DMS114 treated with DMSO at 0.1 percent for 48 hours (cell line): ENCODE results near the gene NUP93.

Experiments used
- DNase-seq: peaks from one replicate; lab custom pipeline; 2025; ENCODE audit not compliant: unreplicated experiment; lab: John Stamatoyannopoulos, UW

The NUP93 gene

DNA sequence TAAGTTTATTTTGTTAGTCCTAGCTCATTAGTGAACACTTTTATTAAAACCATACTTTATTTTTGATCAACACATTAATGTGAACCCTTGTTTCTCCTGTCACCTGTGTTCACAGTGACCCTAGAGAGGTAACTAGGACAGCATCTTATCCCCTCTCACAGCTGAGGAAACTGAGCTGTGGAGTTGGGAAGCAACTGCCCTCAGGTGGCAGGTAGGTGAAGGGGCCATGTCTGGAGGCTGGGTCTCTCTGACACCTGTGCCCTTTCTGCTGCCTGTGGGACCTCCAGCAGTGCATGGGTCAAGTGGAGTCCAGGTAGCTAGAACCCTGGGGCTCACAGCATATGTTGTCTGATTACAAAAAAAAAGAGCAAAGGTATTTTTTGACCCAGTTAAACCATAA lies 112.2 kb downstream of the NUP93 start:
- DNase-seq, result no peak

DNA sequence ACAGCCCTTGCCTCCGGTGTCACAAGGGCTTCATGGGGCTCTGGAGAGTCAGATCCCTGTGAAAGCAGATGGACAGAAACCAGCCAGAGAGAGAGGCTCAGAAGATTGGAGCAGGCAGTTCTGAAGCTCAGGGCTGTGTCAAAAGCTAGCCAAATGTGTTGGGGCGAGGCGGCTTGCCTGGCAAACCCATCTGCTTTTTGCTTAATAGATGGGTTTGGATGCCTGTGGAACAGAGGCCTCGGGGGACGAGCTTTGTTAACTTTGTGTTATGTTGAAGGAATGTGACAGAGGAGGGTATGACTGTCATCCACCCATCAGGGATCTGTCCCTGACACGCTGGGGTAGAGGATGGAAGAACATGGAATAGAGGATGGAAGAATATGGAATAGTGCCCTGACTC lies 114.1 kb downstream of the NUP93 start:
- no peak for DNase-seq

DNA sequence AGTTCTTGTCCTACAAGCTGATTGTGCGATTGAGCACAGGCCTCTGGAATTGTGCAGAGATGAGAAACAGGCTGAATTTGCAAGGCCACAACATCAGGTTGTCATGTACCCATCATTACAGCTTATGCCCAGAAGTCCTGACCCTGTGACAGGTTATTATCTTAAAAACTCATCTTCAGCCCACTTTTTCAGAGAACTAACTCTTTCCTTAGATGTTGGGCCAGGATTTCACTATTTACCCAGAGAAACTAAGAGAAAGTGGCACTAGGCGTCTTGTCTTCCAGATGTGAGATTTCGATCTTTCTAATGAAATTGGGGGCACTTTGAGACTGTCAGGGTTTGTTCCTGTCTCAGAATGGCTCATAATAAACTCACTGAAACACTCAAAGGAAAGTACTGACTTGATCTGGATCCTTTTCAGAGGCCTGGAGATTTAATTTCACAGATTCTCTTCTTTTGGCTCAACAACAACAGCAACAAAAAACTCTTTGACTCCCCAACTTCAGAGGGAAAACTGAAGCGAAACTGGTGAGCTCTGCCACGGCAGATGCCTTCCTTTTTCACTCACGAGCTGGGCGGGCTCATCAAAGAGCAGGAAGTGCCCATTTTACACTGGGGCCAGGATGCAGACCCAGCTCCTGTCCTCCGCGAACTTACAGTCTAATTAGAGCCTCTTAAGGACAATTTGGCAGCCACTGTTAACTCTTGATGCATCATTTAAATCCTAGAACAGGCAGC lies 117.4 kb downstream of the NUP93 start:
- no peak for DNase-seq

DNA sequence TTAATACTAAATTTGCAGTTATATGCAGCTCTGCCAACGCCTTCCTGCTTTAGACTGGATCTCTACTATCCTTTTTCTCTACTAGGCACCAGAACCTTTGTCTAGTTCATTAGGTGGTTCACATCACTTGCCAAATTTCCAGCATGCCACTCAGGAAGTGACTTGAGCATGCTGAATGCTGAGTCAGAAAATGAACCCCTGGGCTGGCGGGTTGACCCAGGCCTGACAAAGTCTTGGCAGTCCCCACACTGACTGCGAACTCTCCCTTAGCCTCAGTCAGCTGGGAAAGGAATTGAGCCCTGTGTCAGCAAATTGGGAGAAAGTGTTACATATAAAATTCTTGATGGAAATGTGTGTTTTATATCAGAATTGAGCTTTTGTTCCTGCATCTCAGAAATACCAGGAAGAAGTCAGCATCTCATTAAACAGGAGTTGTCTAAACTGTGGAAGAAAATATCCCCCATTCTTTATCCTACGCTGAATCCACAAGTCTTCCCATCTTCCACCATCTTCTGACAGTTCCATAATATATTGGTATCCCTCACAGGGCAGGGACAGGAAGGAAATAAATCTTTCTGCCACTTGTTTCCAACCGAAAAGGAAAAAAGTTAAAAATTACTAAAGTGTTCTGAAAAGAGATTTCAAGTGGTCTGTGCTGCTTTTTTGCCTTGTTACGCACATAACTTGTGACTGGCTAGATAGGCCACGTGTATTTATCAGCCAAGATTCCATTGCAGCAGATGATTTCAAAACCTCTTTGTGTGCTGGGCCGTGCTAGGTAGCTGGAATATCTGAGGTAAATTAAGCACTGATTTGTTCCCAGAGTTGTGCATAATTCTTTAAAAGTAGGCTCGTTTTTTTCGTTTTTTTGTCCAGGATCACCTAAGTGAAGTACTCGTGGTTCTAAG lies 118.4 kb downstream of the NUP93 start:
- no peak for DNase-seq

DNA sequence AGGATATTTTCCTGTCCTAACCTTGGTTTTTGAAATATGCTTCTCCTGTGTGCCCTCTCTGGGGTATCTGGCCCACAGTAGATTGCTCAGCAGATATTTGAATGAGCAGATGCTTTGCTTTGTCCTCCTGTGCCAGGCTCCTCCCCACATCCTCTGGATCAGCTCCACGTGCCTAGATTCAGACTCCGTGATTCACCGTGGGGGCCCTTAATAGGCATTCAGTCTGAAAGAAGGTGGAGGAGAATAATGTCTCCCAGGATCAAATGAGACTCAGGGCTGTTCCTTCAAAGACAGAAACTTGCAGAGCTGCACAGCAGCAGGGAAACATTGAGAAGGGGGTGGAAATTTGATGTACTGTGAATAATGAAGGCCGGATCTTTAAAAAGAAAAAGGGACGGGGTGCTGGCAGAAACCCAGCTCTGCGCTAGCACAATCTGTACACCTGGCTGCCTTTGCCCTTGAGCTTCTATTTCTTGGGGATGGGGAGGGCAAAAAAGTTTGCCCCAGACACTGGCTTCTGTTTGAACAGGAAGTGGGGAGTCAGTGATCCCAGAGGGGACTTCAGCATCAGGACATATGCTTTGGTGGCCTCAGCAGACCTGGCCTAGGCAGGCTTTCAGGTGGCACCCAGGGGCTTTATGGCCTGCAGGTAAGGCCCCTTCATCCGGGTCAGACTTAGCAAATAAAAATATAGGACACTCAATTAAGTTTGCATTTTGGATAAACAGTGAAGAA lies 119.2 kb downstream of the NUP93 start:
- no peak for DNase-seq

DNA sequence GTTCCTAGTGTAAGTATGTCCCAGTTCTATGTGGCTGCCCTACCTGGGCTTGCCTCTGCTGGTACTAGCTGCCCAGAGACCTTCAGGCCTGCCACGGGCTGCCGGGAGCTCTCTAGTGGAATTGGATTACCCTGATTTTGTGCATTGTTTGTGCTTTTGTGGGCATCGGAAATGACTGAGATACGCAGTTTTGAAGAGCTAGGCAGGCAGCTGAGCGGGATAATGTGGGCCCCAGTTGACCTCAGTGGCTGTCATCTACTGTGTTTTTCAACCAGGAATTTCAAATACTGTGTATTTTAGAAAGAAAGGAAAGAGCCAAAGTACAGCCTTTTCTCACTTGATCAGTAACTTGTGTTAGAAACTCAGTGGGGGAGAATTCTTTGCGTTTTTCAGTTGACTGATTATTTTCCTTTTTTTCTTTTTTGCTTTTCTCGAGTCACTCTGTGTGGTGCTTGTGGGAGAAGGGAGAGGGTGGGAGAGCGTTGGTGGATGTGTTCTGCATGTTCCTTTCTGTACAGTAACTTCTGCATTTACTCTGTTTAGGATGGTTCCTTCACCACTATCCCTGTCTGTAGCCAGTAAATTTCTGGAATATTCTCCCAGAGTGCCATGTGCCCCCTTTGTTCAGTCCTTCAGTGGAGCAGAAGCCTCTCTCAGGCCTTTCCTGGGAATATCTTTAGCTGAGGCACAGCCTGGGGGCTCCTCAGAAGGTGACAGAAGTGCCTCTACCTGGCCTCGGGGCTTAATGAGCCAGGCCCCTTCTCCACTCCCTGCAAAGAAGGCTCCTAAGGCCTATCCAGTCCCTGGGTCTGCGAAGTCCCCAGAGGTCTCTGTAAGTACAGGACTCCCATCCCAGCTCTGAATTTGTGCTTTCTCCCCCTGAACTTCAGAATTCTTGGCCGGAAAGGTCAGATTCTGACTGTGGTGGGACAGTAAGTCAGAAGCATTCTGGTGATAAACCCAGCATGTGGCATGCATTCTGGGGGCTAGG lies 120.1 kb downstream of the NUP93 start:
- DNase-seq, result no peak

DNA sequence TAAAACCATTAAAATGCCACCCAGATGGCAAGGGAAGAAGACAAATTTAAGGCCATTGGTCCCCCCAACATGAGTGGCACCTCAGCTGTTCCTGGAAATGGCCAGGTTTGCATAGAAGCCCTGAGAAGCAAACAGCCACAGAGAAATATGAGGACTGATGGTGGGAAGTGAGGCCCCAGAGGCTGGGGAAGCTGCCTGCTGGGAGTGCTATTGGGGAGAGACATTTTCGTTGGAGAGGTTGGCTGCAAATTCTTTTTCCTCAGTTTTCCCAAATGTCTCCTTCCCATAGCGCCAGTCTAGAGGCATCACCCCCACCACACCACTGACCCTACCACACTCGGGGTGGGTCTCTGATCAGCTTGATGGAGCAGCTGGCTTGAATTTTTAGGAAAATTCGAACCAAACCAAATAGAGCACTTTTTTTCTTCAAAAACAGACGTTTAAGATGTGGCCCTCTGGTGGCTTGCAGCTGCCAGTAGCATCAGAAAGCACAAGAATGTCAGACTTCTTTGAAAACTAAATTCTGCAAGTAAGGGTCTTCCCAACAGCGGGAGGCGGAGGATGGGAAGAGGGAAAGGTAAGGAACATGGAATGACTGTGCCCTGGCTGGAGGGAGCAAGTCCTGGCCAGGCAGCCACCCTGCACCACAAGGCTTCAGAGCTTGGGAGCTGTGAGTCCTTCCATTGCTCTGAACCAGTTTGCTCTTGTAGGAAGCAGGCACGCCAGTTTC lies 121.9 kb downstream of the NUP93 start:
- DNase-seq, result peak; percentile 32

DNA sequence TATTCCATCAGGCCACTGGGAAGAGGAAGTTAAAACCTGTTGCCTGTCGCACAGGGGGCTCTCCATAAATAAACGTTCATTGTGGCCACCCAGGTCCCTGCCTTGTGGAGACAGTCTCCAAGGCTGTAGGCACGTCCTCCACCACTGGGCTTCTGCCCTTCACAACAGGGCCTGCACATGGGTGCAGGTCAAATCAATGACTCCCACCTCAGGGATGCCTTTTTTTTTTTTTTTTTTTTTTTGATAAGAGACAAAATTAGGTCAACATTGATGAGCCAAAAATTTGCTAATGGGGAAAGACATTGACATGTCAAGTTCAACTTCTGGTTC lies 122.4 kb downstream of the NUP93 start:
- no peak for DNase-seq

DNA sequence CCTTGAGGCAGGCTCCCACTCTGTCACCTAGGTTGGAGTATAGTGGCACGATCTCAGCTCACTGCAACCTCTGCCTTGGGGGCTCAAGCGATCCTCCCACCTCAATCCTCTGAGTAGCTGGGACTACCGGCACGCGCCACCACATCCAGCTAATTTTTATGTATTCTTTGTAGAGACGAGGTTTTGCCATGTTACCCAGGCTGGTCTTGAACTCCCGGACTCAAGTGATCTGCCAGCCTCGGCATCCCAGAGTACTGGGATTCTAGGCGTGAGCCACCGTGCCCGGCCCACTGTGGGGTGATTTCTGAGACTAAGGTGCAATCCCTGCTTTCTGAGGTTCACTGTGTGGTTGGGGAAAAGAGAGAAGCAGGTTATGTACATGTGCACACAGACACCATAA lies 123.0 kb downstream of the NUP93 start:
- no peak for DNase-seq

DNA sequence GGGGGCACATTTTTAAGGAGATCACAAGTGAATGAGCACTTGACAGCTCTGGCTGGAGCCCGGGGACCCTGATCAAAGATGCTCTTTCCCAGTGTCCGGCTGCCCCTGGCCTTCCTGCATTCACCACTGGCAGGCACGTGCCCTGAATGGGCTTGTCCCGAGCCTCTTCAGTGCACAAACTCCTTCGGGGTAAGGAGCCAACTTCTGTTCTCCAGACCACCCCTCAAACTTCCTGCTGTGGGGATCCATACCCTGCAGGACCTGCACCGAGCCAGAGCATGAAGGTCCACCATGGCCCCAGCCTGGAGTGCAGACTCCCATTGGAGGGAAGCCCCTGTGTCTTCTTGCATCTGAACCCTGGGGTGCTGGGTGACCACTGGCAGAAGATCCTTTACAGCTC lies 125.3 kb downstream of the NUP93 start:
- no peak for DNase-seq

DNA sequence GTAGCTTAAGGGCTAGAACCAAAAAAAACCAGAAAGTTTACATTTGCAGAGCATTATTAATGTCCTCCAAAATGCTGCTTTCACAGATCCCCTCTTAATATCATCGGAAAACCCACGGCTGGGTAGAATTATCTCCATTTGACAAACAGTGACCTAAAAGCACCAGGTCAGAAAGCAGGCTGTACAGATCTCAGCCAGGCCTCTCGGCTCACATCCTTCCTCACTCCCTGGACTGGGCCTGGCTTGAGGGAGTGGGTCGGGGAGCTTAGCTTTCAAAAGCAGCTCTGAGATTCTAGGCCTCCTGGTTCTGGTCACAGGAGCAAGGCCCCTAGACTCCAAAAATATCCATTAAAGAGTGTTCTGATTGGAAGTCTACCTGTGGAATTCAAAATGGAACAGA lies 126.0 kb downstream of the NUP93 start:
- DNase-seq, result no peak

DNA sequence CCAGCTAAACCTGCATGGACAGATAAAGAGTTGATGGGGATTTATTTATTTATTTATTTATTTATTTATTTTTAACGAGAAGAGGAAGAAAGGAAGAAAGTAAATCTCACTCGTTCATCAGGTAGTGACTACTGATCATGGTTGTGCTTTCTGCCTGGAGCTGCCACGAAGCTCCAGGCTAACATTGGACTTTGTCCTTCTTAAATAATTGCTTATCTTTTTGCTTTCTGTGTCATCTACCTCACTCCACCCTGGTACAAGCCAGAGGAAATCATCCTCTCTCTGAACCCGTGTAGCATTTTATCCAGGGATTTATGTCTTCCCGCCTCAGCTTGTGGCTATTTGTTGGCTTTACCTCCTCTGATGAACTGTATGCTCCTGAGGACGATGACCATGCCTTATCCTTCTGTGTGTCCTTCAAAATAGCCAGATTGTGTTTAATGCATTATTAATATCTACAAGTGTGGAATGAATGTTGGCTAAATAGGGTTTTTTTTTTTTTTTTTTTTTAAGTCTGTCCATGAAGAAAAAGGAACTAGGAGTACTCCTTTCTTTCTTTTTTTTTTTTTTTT lies 127.0 kb downstream of the NUP93 start:
- DNase-seq, result no peak

DNA sequence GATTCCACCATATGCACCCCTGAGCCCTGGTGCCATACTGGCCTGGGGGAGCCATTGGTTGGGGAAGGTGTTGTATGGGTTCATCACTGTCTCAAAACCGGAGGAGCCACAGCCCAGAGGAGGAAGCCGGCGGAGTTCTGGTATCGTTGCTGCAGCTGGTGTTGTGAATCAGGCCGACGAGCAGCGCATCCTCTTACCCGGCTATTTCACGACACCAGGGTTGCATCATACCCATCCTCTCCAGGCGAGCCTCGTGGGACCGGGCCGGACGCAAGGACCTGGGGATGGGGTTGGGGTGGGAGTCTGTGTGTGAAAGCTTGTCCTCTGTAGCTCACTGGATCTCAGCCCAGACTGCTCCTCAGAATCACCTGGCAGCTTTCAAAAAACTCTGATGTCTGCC lies 128.4 kb downstream of the NUP93 start:
- DNase-seq, result no peak

DNA sequence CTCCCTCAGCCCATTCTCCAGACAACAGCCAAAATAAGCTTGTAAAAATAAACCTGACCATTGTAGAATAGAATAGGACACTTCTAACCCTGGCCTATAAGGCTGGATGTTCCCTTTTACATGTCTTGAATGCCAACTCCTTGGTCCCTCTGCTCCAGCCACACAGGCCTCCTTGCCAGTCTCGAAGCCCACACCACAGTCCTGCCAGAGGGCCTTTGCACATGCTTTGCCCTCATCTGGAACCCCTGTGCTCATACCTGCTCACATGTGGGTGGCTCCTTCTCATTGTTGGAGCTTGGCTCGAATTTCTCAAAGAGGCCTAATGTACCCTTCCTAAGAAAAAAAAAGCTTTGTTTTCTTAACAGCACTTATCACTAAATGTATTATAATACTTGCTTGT lies 129.7 kb downstream of the NUP93 start:
- DNase-seq, result no peak

DNA sequence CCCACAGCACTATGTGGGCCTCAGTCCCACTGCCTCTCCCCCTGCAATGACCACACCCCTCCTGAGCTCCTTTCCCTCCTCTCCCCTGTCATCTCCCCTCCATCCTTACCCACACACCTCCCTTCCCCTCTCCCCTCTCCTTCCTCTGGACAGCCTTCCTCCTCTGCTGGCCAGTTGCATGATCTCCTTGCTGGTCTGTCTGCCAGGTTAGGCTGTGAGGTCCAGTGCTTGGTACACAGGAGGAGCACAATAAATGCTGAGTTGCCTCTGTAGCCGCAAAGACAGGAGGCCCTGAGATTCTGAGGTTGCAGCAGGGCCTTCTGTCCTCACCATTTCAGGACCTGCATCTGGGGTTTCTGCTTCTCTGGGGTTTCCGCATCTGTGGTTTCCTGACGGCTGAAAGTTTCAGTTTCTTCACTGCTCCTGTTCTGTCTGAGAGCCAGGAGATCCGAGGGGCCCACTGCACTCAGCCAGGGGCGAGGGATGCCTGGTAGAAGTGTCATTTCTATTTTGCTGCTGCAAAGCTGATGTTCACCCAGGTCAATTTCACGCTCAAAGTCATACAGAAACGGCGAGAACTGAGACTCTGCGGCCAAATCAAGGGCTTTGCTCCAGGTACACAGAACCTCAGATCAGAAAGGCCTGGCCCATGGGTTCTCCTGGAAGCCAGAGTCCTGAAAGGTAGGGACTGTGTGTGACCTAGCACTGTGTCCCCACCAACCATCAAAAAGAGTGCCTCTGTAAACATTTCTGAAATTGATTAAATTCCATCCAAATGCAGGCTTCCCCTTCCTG lies 130.5 kb downstream of the NUP93 start:
- no peak for DNase-seq

DNA sequence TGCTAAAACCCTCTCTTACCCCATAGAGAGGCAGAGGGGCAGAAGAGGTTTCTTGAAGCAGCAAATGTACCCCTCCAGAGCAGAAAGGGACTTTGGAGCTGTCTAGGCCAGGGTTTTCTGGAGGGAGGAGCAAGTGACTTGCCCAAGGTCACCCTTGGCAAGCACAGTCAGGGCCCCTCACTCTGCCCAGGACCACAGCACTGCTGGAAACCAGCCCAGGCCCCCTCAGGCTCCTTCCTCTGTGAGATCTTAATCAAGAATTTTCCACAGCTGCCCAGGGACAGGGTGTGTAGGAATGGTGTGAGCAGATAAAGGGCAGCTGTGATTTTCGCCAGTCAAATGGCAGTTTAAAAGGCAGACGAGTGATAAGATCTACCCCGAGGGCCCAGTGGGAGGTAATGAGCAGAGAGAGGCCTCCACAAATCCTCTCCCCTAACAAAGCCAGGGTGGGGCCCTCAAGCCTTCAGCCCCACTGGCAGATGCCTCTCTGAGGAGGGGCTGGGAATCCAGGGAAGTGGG lies 131.2 kb downstream of the NUP93 start:
- DNase-seq, result no peak

DNA sequence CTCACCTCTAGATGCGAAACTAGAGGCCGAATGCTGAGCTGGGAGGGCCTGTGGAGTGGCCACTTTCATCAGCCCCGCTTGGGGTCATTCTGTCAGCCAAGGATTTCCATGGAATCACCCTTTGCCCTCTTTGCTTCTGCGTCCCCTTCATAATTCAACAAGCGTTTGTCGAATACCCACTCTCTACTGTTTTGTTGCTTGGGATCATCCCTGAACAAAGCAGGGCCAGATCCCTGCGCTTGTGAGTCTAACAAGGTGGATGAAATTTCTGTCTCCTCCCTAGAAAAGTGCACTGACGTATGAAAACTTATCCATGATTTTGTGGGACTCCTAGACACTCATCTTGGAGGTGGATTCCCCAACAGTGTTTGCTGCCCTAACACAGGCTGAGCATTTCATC lies 131.8 kb downstream of the NUP93 start:
- DNase-seq, result no peak

DNA sequence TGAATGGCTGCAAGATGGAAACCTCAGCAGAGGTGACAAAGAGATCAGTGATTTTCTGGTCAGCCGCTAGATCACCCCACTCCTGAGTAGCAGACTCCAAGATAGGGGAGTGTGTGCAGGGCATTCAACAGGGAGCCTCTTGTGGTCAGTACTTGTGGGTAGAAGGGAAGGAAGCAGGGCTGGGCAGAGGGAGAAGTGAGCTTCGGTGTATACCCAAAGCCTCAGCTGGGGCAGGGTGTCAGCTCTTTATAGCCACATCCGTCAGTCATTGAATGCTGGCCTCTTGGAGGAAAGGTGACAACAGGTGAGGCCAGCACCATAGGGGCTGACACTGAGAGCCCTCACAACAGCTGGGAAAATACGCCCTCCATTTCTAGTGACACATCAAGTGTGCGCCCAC lies 132.8 kb downstream of the NUP93 start:
- no peak for DNase-seq

DNA sequence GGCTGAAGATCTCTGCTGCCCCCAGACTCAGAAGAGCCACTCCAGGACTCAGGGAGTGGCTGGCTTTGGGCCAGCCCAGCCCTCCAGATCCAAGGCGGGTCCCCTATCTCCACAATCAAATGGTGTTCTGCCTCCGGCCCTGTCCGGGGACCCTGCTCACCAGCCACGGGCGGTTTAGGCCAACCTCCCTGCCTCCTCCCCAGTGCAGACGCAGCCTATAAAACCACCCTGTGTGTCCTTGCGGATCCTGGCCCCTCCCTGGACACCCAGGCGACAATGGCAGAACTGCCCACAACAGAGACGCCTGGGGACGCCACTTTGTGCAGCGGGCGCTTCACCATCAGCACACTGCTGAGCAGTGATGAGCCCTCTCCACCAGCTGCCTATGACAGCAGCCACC lies 135.0 kb downstream of the NUP93 start, which contains the start of gene SLC12A3:
Gene SLC12A3 (plus strand): TSS at position 248 of the 400 bp plus-strand sequence. CDS start 29 bp downstream, at position 277.
- DNase-seq, result no peak
